Smooth muscle cell (in vitro differentiated cells): ENCODE data around the gene ABCA5. TPM values are rescaled to one million over a fixed set of nuclear protein-coding genes. Genes with fewer than 3 reads are reported as not detected.
"Not testable (repeated sequence)": the region's sequence is repeated elsewhere in the genome, so short reads cannot be mapped to it uniquely, and the experiment has no call there.

Source experiments
- DNase-seq: peaks from one replicate; lab custom pipeline; 2025; ENCODE audit not compliant: unreplicated experiment; lab: John Stamatoyannopoulos, UW
- H2AFZ ChIP-seq: fragments of 200-600 bp; sonication (generic); 2 replicates; pipeline ENCODE4 v1.6.0; 2016; ENCODE audit warnings: antibody characterized with exemption, low read depth, mild to moderate bottlenecking
- H3F3A ChIP-seq: fragments of 200-600 bp; sonication (generic); 2 replicates; pipeline ENCODE4 v1.6.0; 2017; ENCODE audit warnings: antibody characterized with exemption, low read depth
- H3K27ac ChIP-seq: fragments of 200-600 bp; sonication (generic); 2 replicates; pipeline ENCODE4 v1.5.1; 2016; ENCODE audit warnings: low read depth, mild to moderate bottlenecking
- H3K27me3 ChIP-seq: fragments of 200-600 bp; sonication (generic); 2 replicates; pipeline ENCODE4 v1.6.1; 2016; ENCODE audit warnings: low read depth, mild to moderate bottlenecking
- H3K36me3 ChIP-seq: fragments of 200-600 bp; sonication (generic); 2 replicates; pipeline ENCODE4 v1.5.1; 2016; ENCODE audit warnings: low read depth
- H3K4me1 ChIP-seq: fragments of 200-600 bp; sonication (generic); 2 replicates; pipeline ENCODE4 v1.5.1; 2016; ENCODE audit warnings: low read depth
- H3K4me2 ChIP-seq: fragments of 200-600 bp; sonication (generic); 2 replicates; pipeline ENCODE4 v1.6.0; 2016; ENCODE audit warnings: mild to moderate bottlenecking
- H3K4me3 ChIP-seq: fragments of 200-600 bp; sonication (generic); 2 replicates; pipeline ENCODE4 v1.5.1; 2016; ENCODE audit warnings: mild to moderate bottlenecking
- H3K79me2 ChIP-seq: fragments of 200-600 bp; sonication (generic); 2 replicates; pipeline ENCODE4 v1.6.0; 2016; ENCODE audit warnings: low read depth, mild to moderate bottlenecking
- H3K9ac ChIP-seq: fragments of 200-600 bp; sonication (generic); 2 replicates; pipeline ENCODE4 v1.6.0; 2016; ENCODE audit warnings: low read depth
- H3K9me3 ChIP-seq: fragments of 200-600 bp; sonication (generic); replicated peaks from 2 replicates; pipeline ENCODE4 v1.5.1; 2016; ENCODE audit warnings: low read depth
- H4K20me1 ChIP-seq: fragments of 200-600 bp; sonication (generic); 2 replicates; pipeline ENCODE4 v1.6.0; 2016; ENCODE audit warnings: low read depth
- WGBS: methylation state at CpG from one replicate; pipeline ENCODE4 v1.1.7; 2016; ENCODE audit warnings: low lambda C conversion rate; 5-methylcytosine and 5-hydroxymethylcytosine counted together
- polyA plus RNA-seq: library from polyadenylated mRNA; unstranded; fragments of >200 nt; fragmentation: Nextera tagmentation; extraction: Ambion mirVana; gene quantifications from 2 replicates; pipeline ENCODE4 v1.2.1, GENCODE V29; 2016
- total RNA-seq: library from RNA; depleted of rRNA; stranded (reverse); fragments of >200 nt; gene quantifications from 2 replicates; pipeline ENCODE4 v1.2.3, GENCODE V29; 2014
- TF ChIP-seq, protein P1 (sequence below): fragments of 200-600 bp; sonication (generic); IDR thresholded peaks from 2 replicates; pipeline ENCODE4 v1.5.1; 2017; ENCODE audit warnings: borderline replicate concordance, mild to moderate bottlenecking, antibody characterized with exemption; ENCODE audit not compliant: insufficient read depth, poor library complexity, severe bottlenecking

ABCA5 gene
- total and polyA plus RNA-seq, 2 experiments from 2014 or later, result 2.2 to 11.3 TPM

DNA sequence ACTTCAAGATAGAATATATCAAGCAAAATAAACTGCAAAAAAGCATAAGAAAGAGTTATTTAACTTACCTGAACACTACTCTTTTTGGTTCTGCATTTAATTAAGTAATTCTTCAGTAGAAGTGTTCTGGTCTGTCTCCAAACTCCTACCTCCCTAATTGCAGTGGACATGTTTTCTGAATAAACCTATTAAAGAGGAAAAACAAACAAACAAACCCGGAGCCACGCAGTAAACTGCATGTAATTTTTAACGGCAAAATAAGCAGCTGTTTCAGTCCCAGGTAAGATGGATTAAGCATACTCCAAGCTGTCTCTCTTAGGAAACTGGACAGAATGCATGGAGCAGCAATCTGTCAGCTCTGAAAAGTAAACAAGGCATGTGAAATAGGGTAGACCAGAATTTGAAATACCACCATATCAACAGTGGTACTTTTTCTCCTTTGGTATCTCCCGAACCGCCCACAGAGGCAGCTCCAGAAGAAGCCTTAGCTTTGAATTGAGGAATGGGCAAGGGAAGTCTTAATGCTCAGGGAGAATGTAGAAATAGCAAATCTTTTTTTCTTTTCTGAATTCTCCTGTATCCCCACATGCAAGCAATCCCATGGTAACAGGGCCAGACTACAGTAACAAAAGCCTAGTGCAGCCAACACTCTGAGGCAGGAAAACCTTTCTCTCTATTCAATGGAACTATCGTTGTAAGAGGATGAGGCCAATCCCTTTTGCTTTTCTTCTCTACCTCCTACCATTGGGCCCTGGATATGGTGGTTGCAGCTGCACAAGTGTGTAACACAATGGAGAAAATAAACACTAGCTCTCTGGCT is 12.5 kb downstream of the ABCA5 start:
- WGBS, result 70% methylated on average over 6 of the region's 6 CpGs
- Histone ChIP-seq H3K9ac (no peak overlapping the region), H2AFZ (no peak overlapping the region), H3K4me2 (no peak overlapping the region), H3K4me1 (peaks cover 22% of the 10 kb centered on the region), H3K4me3 (no peak overlapping the region), H3K27ac (no peak overlapping the region), H4K20me1 (no peaks in the 10 kb centered on the region), H3K9me3 (no peaks in the 10 kb centered on the region), H3K27me3 (no peaks in the 10 kb centered on the region), H3F3A (no peaks in the 10 kb centered on the region), H3K79me2 (no peaks in the 10 kb centered on the region), H3K36me3 (no peaks in the 10 kb centered on the region)
- no peak for DNase-seq
- TF ChIP-seq, protein P1, sequence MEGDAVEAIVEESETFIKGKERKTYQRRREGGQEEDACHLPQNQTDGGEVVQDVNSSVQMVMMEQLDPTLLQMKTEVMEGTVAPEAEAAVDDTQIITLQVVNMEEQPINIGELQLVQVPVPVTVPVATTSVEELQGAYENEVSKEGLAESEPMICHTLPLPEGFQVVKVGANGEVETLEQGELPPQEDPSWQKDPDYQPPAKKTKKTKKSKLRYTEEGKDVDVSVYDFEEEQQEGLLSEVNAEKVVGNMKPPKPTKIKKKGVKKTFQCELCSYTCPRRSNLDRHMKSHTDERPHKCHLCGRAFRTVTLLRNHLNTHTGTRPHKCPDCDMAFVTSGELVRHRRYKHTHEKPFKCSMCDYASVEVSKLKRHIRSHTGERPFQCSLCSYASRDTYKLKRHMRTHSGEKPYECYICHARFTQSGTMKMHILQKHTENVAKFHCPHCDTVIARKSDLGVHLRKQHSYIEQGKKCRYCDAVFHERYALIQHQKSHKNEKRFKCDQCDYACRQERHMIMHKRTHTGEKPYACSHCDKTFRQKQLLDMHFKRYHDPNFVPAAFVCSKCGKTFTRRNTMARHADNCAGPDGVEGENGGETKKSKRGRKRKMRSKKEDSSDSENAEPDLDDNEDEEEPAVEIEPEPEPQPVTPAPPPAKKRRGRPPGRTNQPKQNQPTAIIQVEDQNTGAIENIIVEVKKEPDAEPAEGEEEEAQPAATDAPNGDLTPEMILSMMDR, result no peak

- WGBS, result 86% methylated on average over 2 of the region's 2 CpGs
- H3K27ac ChIP-seq, result no peak overlapping the region
- no peaks in the 10 kb centered on the region for H3K27me3 ChIP-seq
- no peak overlapping the region for H3K4me3 ChIP-seq
- H3F3A ChIP-seq, result no peaks in the 10 kb centered on the region
- TF ChIP-seq, protein P1, result no peak
- H3K4me1 ChIP-seq, result no peaks in the 10 kb centered on the region
- no peaks in the 10 kb centered on the region for H3K36me3 ChIP-seq
- H4K20me1 ChIP-seq, result no peaks in the 10 kb centered on the region
- no peak for DNase-seq
- H3K9ac ChIP-seq, result no peak overlapping the region
- H3K79me2 ChIP-seq, result no peaks in the 10 kb centered on the region
- no peak overlapping the region for H2AFZ ChIP-seq
- no peak overlapping the region for H3K4me2 ChIP-seq
- H3K9me3 ChIP-seq, result no peaks in the 10 kb centered on the region
Measured at GRCh38 chr17:69305177-69305576, 21.8 kb downstream of the ABCA5 start.

- no peak overlapping the region for H3K9ac ChIP-seq
- TF ChIP-seq, protein P1, result no peak
- WGBS, result 76% methylated on average over 1 of the region's 1 CpG
Measured at GRCh38 chr17:69302682-69303081, 24.3 kb downstream of the ABCA5 start.

DNA sequence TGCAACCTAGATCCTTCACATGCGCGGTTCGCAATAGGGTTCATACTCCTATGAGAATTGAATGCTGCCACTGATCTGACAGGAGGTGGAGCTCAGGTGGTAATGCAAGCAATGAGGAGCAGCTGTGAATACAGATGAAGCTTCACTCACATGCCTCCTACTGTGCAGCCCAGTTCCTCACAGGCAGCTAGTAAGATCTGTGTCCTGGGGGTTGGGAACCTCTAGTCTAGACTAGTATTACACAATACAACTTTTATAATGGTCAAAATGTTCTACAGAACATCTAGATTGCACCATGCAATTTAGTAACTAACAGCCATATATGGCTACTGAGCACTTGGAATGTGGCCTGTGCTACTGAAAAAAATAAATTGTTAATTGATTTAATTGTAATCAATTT is 26.7 kb downstream of the ABCA5 start:
- Histone ChIP-seq H3K79me2 (no peaks in the 10 kb centered on the region), H3K9ac (no peak overlapping the region), H3K27ac (no peak overlapping the region), H2AFZ (no peak overlapping the region), H4K20me1 (no peaks in the 10 kb centered on the region), H3K4me1 (no peaks in the 10 kb centered on the region), H3K9me3 (no peaks in the 10 kb centered on the region), H3K4me3 (no peak overlapping the region), H3K4me2 (no peak overlapping the region), H3F3A (no peaks in the 10 kb centered on the region), H3K36me3 (no peaks in the 10 kb centered on the region), H3K27me3 (no peaks in the 10 kb centered on the region)
- DNase-seq, result no peak
- 100% methylated on average over 3 of the region's 3 CpGs for WGBS
- TF ChIP-seq, protein P1, result no peak

More at GRCh38 chr17:69302682-69303081, 24.3 kb downstream of the ABCA5 start:
- no peaks in the 10 kb centered on the region for H3K27me3 ChIP-seq
- DNase-seq, result no peak
- no peaks in the 10 kb centered on the region for H3K36me3 ChIP-seq
- H3K79me2 ChIP-seq, result no peaks in the 10 kb centered on the region
- H3F3A ChIP-seq, result no peaks in the 10 kb centered on the region
- no peak overlapping the region for H2AFZ ChIP-seq
- H3K4me2 ChIP-seq, result no peak overlapping the region
- H3K4me1 ChIP-seq, result no peaks in the 10 kb centered on the region
- no peaks in the 10 kb centered on the region for H3K9me3 ChIP-seq
- H3K27ac ChIP-seq, result no peak overlapping the region
- no peak overlapping the region for H3K4me3 ChIP-seq
- no peaks in the 10 kb centered on the region for H4K20me1 ChIP-seq

GRCh38 chr17:69298120-69298722 is 28.7 kb downstream of the ABCA5 start:
- H4K20me1 ChIP-seq, H3K79me2 ChIP-seq, H3K36me3 ChIP-seq, H3K27me3 ChIP-seq, DNase-seq, H3K4me3 ChIP-seq, H3K27ac ChIP-seq, H2AFZ ChIP-seq, H3K9me3 ChIP-seq, H3K4me2 ChIP-seq, H3K9ac ChIP-seq, H3K4me1 ChIP-seq, H3F3A ChIP-seq: not testable (repeated sequence)
- 72% methylated on average over 3 of the region's 3 CpGs for WGBS
